Spleen (tissue), 7 donors: ENCODE data around the gene CSNK1E.

Experiments
- POLR2A ChIP-seq, 3 donors: fragments of 450-650 bp; IDR thresholded peaks; one replicate each; pipeline ENCODE4 v1.5.1; 2017; ENCODE audit warnings: antibody characterized with exemption in 3 of 3, mild to moderate bottlenecking in 1 of 3
- TF ChIP-seq, protein P1 (sequence below), 11 experiments: fragments of 200-600 bp in 7 of 11; fragments of 450-650 bp in 4 of 11; sonication (generic) in 4 of 11; IDR thresholded peaks in 8 of 11; conservative IDR thresholded peaks in 3 of 11; 1 replicate in 7 of 11; 2 replicates in 4 of 11; pipeline versions ENCODE4 v1.4.0 to v1.8.0; 2016 to 2021; ENCODE audit warnings: antibody characterized with exemption in 11 of 11, inconsistent platforms in 4 of 11, mild to moderate bottlenecking in 1 of 11
- donor health status: DM: no; HTN: no; CAD: no; lungs with moderate emphysema.
- donor health status: DM: no; HTN: no; CAD: no.
- donor health status: DM: no; HTN: no; CAD: no.

DNA sequence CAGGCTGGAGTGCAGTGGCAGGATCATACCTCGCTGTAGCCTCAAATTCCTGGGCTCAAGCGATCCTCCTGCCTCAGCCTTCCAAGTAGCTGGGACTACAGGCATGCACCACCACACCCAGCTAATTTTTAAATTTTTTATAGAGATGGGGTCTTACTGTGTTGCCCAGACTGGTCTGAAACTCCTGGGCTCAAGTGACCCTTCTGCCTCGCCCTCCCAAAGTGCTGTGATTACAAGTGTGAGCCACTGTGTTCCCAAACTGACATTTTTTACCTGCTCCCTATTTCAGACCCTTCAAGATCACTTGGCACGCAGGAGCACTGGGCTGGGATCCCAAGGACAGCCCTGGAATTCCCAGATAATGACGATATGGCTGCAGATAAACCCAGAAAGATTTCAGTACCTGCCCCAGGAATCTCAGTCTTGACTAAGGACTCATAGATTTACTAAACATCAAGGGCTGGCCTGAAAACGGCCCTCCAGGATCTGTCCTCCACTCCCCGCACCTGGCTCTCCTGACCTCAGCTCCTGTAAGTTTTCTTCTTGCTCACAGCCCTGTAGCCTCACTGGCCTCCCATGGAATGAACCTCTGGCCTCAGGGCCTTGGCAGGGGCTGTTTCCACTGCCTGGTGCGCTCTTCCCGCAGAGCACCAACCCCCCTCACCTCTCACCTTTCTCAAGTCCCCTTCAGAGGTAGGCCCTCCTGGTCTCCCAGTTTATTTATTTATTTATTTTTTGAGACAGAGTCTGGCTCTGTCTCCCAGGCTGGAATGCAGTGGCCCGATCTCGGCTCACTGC lies 3.6 kb upstream of the CSNK1E start:
- TF ChIP-seq, protein P1, sequence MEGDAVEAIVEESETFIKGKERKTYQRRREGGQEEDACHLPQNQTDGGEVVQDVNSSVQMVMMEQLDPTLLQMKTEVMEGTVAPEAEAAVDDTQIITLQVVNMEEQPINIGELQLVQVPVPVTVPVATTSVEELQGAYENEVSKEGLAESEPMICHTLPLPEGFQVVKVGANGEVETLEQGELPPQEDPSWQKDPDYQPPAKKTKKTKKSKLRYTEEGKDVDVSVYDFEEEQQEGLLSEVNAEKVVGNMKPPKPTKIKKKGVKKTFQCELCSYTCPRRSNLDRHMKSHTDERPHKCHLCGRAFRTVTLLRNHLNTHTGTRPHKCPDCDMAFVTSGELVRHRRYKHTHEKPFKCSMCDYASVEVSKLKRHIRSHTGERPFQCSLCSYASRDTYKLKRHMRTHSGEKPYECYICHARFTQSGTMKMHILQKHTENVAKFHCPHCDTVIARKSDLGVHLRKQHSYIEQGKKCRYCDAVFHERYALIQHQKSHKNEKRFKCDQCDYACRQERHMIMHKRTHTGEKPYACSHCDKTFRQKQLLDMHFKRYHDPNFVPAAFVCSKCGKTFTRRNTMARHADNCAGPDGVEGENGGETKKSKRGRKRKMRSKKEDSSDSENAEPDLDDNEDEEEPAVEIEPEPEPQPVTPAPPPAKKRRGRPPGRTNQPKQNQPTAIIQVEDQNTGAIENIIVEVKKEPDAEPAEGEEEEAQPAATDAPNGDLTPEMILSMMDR (IDR thresholded peaks at IDR 0.05 in 8 of 11, conservative IDR thresholded peaks at IDR 0.05 in 3 of 11): no peak
- TF ChIP-seq POLR2A (IDR thresholded peaks at IDR 0.05): no peak
